ENCODE results near the gene FAM174C.

FAM174C gene

DNA sequence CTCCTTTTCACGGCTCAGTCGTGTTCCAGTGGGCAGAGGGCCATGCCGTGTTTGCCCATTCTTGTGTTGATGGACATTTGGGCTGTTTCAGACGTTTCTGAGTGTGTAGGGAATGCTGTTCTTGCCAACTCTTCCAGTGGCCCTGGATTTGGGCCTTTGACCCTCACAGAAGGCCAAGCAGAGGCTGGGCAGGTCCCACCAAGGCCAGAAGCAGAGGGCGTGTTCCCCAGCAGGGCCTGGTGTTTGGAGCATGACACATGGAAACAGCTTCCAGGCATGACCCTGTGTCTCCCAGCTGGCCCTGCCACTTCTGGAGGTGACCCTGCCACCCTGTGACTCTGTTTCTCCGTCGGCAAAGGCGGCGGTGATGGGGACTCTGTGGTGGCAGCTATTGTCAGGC, 46.2 kb downstream of the FAM174C start:
- no peak for DNase-seq (ENCODE audit: low spot score)

DNA sequence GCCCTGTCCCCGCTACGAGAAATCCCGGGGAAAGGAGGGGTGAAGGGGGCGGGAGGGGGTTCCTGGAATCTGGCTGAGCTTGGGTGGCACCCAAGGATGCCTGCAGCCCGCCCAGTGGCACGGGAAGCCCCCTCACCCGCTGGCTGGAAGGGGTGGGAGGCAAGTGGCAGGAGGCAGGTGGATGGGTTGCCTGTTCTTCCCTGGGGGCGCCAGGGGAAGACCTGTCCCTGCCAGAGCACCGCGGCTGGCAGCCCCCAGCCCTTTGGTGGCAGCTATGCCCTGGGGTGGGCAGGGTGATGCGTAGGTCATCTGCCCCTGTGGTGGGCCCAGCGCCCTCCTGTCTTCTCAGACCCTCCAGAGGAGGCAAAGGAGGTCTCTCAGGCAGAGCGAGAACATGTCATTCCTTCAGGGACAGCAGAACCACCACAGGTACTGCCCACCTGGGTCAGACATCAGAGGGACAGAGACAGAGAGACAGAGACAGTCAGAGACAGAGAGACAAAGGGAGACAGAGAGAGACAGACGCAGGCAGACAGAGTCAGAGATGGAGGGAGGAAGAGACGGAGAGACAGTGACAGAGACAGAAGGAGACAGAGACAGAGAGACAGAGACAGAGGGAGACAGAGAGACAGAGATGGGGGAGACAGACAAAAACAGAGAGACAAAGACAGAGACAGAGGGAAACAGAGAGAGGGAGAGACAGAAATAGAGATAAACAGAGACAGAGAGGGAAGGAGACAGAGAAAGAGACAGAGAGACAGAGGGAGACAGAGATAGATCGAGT, 47.1 kb downstream of the FAM174C start:
- no peak for DNase-seq (ENCODE audit: low spot score)

GRCh38 chr19:1324249-1324805, 49.0 kb downstream of the FAM174C start:
- DNase-seq (ENCODE audit: low spot score) = no peak

- DNase-seq (ENCODE audit: low spot score) = no peak
These were observed 49.7 kb downstream of the FAM174C start for GRCh38 chr19:1324806-1325567.

DNA sequence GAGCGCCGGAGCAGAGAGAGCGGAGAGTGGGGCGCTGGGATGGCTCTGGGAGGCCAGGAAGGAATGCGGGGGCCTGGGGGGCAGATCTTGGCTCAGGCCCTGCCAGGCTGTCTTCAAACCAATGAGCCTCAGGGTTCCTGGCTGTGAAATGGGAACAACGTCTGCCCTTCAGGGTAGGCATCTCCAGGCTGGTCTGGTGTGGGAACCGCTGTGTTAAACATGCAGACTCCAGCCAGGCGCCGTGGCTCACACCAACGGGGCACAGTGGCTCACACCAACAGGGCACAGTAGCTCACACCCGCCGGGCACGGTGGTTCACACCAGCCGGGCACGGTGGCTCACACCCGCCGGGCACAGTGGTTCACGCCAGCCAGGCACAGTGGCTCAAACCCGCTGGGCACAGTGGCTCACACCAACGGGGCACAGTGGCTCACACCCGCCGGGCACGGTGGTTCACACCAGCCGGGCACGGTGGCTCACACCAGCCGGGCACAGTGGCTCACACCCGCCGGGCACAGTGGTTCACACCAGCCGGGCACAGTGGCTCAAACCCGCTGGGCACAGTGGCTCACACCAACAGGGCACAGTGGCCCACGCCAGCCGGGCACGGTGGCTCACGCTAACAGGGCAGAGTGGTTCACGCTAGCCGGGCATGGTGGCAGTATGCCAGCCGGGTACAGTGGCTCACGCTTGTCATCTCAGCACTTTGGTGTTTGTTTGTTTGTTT, 50.4 kb downstream of the FAM174C start:
- DNase-seq (ENCODE audit: low spot score) = no peak

DNA sequence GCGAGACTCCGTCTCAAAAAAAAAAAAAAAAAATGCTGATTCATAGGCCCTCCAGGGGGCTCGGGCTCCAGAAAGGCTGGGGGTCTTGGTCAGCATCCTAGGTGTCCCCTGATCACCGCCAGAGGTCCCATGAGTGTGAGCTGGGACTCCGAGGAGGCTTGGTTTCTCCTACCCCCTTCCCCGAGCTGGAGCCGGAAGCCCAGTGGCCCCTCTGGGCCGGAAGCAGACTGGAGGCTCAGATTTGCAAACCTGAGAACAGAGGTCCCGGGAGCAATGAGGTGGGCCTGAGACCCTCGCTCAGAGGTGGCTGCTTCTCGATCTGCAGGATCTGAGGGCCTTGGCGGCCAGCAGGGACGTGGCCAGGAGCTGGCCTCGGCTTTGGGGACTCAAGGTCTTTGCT, 51.8 kb downstream of the FAM174C start:
- DNase-seq (ENCODE audit: low spot score) = no peak
